ENCODE results near the gene GNB3.

Gene GNB3

GRCh38 chr12:6810758-6811157, 30.0 kb upstream of the GNB3 start:
- H3K4me2 ChIP-seq: no peak overlapping the region

GRCh38 chr12:6813363-6813762, 27.4 kb upstream of the GNB3 start:
- H3K4me2 ChIP-seq: no peak overlapping the region
- no peak overlapping the region for H3K27ac ChIP-seq
- H3K9ac ChIP-seq: no peak overlapping the region
- H3K36me3 ChIP-seq (ENCODE audit: insufficient read depth): no peaks in the 10 kb centered on the region
- H3K79me2 ChIP-seq (ENCODE audit: insufficient read depth, low read depth): no peaks in the 10 kb centered on the region
- H3K27me3 ChIP-seq (ENCODE audit: insufficient read depth, low read depth): peaks cover 4% of the 10 kb centered on the region; the same call in 1 of the 2 replicates
- H3K4me3 ChIP-seq (IDR thresholded peaks at IDR 0.05; ENCODE audit: insufficient read depth, low read depth, low read length): no peak overlapping the region
- H3K4me1 ChIP-seq (ENCODE audit: low read depth, poor library complexity, severe bottlenecking): no peaks in the 10 kb centered on the region
- H2AFZ ChIP-seq (ENCODE audit: low read depth): no peak overlapping the region
- TF ChIP-seq, protein P1, sequence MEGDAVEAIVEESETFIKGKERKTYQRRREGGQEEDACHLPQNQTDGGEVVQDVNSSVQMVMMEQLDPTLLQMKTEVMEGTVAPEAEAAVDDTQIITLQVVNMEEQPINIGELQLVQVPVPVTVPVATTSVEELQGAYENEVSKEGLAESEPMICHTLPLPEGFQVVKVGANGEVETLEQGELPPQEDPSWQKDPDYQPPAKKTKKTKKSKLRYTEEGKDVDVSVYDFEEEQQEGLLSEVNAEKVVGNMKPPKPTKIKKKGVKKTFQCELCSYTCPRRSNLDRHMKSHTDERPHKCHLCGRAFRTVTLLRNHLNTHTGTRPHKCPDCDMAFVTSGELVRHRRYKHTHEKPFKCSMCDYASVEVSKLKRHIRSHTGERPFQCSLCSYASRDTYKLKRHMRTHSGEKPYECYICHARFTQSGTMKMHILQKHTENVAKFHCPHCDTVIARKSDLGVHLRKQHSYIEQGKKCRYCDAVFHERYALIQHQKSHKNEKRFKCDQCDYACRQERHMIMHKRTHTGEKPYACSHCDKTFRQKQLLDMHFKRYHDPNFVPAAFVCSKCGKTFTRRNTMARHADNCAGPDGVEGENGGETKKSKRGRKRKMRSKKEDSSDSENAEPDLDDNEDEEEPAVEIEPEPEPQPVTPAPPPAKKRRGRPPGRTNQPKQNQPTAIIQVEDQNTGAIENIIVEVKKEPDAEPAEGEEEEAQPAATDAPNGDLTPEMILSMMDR (conservative IDR thresholded peaks at IDR 0.05; ENCODE audit: low read depth, low read length): no peak
- no peaks in the 10 kb centered on the region for H4K20me1 ChIP-seq (ENCODE audit: insufficient read depth)

More at GRCh38 chr12:6810758-6811157, 30.0 kb upstream of the GNB3 start:
- Histone ChIP-seq H2AFZ (ENCODE audit: low read depth) (no peak overlapping the region), H3K9ac (no peak overlapping the region), H4K20me1 (ENCODE audit: insufficient read depth) (no peaks in the 10 kb centered on the region), H3K4me3 (IDR thresholded peaks at IDR 0.05; ENCODE audit: insufficient read depth, low read depth, low read length) (no peak overlapping the region), H3K27me3 (ENCODE audit: insufficient read depth, low read depth) (peaks cover 4% of the 10 kb centered on the region; the same call in 1 of the 2 replicates), H3K4me1 (ENCODE audit: low read depth, poor library complexity, severe bottlenecking) (no peaks in the 10 kb centered on the region), H3K36me3 (ENCODE audit: insufficient read depth) (no peaks in the 10 kb centered on the region), H3K27ac (no peak overlapping the region), H3K79me2 (ENCODE audit: insufficient read depth, low read depth) (no peaks in the 10 kb centered on the region)
- TF ChIP-seq, protein P1 (conservative IDR thresholded peaks at IDR 0.05; ENCODE audit: low read depth, low read length): no peak

DNA sequence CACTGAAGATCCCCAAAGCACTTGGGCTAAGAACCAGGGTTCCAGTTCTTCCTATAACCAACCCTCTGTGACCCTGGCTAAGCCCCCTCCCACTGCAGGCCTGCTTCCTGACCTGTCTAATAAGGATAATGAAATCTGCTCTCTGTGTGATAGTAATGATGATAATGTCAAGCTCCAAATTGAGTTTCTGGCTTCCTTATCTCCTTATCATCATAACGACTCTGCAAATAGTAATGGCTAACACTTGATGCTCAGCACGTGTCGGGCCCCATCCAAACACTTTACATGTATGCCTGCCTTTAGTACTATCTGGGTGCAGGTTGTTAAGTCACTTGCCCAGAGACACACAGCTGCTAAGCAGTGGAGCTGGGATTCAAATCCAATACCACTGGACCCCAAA, 24.1 kb upstream of the GNB3 start:
- H3K9ac ChIP-seq: no peak overlapping the region
- no peak overlapping the region for H3K4me2 ChIP-seq
- no peak overlapping the region for H2AFZ ChIP-seq (ENCODE audit: low read depth)
- H3K4me3 ChIP-seq (IDR thresholded peaks at IDR 0.05; ENCODE audit: insufficient read depth, low read depth, low read length): no peak overlapping the region
- no peak overlapping the region for H3K27ac ChIP-seq
- no peaks in the 10 kb centered on the region for H3K36me3 ChIP-seq (ENCODE audit: insufficient read depth)
- no peaks in the 10 kb centered on the region for H3K4me1 ChIP-seq (ENCODE audit: low read depth, poor library complexity, severe bottlenecking)
- TF ChIP-seq, protein P1 (conservative IDR thresholded peaks at IDR 0.05; ENCODE audit: low read depth, low read length): no peak
- H4K20me1 ChIP-seq (ENCODE audit: insufficient read depth): no peaks in the 10 kb centered on the region
- H3K27me3 ChIP-seq (ENCODE audit: insufficient read depth, low read depth): peaks cover 20% of the 10 kb centered on the region
- H3K79me2 ChIP-seq (ENCODE audit: insufficient read depth, low read depth): no peaks in the 10 kb centered on the region

DNA sequence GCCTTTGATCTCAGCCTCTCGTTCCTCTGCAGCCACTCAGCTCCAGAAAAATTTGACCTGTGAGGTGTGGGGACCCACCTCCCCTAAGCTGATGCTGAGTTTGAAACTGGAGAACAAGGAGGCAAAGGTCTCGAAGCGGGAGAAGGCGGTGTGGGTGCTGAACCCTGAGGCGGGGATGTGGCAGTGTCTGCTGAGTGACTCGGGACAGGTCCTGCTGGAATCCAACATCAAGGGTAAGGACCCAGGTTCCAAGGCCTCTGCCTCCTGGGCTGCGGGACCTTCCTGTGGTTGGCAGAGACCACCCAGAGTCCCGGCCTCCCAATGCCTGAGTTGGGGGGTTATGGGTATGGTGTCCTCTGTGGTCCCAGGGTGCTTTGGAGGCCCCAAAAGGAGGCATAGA, 23.6 kb upstream of the GNB3 start:
- no peaks in the 10 kb centered on the region for H3K36me3 ChIP-seq (ENCODE audit: insufficient read depth)
- no peaks in the 10 kb centered on the region for H4K20me1 ChIP-seq (ENCODE audit: insufficient read depth)
- H3K79me2 ChIP-seq (ENCODE audit: insufficient read depth, low read depth): no peaks in the 10 kb centered on the region
- TF ChIP-seq, protein P1 (conservative IDR thresholded peaks at IDR 0.05; ENCODE audit: low read depth, low read length): no peak
- H3K4me1 ChIP-seq (ENCODE audit: low read depth, poor library complexity, severe bottlenecking): no peaks in the 10 kb centered on the region
- H3K9ac ChIP-seq: no peak overlapping the region
- no peak overlapping the region for H2AFZ ChIP-seq (ENCODE audit: low read depth)
- H3K4me3 ChIP-seq (IDR thresholded peaks at IDR 0.05; ENCODE audit: insufficient read depth, low read depth, low read length): no peak overlapping the region
- H3K27ac ChIP-seq: no peak overlapping the region
- no peak overlapping the region for H3K4me2 ChIP-seq
- peaks cover 23% of the 10 kb centered on the region for H3K27me3 ChIP-seq (ENCODE audit: insufficient read depth, low read depth)
